Psoas muscle (tissue), 8 donors: Measurements from ENCODE around the gene ARL2BP. TPM values are rescaled to one million over a fixed set of nuclear protein-coding genes. Genes with fewer than 3 reads are reported as not detected.
"Not testable (repeated sequence)": the region's sequence is repeated elsewhere in the genome, so short reads cannot be mapped to it uniquely, and the experiment has no call there.

Experiments used
- ATAC-seq, 4 donors: fragments of 200-7000 bp; cut with Tn5 transposase; one replicate each; pipeline ENCODE4 v1.9.1; 2020; ENCODE audit warnings: moderate library complexity in 3 of 4, mild to moderate bottlenecking in 2 of 4
- DNase-seq, 2 donors: peaks; one replicate each; pipeline ENCODE4 v3.0.0-alpha.2; 2020
- H3K27ac ChIP-seq: fragments of 200-600 bp; one replicate; pipeline ENCODE4 v1.8.0; 2022
- H3K27me3 ChIP-seq, 3 donors: fragments of 200-600 bp in 1 of 3; one replicate each; pipeline versions ENCODE4 v1.6.1 to v1.8.0; 2013 to 2022; ENCODE audit warnings: low read length in 2 of 3, mild to moderate bottlenecking in 2 of 3, moderate library complexity in 1 of 3; ENCODE audit not compliant: insufficient read depth in 3 of 3
- H3K36me3 ChIP-seq, 2 donors: fragments of 200-600 bp in 1 of 2; one replicate each; pipeline versions ENCODE4 v1.6.1 to v1.8.0; 2013 to 2022; ENCODE audit warnings: low read depth in 1 of 2, mild to moderate bottlenecking in 1 of 2, moderate library complexity in 1 of 2; ENCODE audit not compliant: insufficient read depth in 1 of 2
- H3K4me1 ChIP-seq: fragments of 200-600 bp; one replicate; pipeline ENCODE4 v1.8.0; 2022
- H3K4me3 ChIP-seq: fragments of 200-600 bp; one replicate; pipeline ENCODE4 v1.8.0; 2022; ENCODE audit warnings: mild to moderate bottlenecking
- H3K9me3 ChIP-seq: fragments of 200-600 bp; one replicate; pipeline ENCODE4 v1.8.0; 2022
- WGBS, 3 donors: extraction: QIAGEN DNeasy Blood & Tissue Kit; methylation state at CpG; one replicate each; pipeline versions ENCODE4 v1.1.6 to v1.1.7; 2013; 5-methylcytosine and 5-hydroxymethylcytosine counted together
- intact Hi-C, 2 donors: fragments of 100-400 bp; cut with DNase I; formaldehyde crosslinking; loops; one replicate each; pipeline versions ENCODE4 v1.11.0 to v1.14.2; 2022
- polyA plus RNA-seq, 3 donors: library from polyadenylated mRNA; stranded (reverse); fragments of 200-250 nt; gene quantifications; one replicate each; pipeline ENCODE4 v1.2.3, GENCODE V29; 2013
- total RNA-seq, 4 donors: library from RNA; stranded (reverse); fragmentation: NEBNext Ultra II Directional in 2 of 4; extraction: Animal tissue kit (Norgen Biotek cat#: 25700) in 2 of 4; gene quantifications; one replicate each; pipeline versions ENCODE4 v1.2.1 to v1.2.4, GENCODE V29; 2021 to 2023
- TF ChIP-seq, protein P1 (sequence below): fragments of 200-600 bp; IDR thresholded peaks from one replicate; pipeline ENCODE4 v1.8.0; 2022; ENCODE audit warnings: antibody characterized with exemption
- donor health status: healthy with polysubstance abuse.
- donor health status: DM: no; HTN: no; CAD: no; lungs with moderate emphysema.
- donor health status: Bipolar disorder and iron deficiency.
- donor health status: healthy.
- donor health status: DM: yes; HTN: yes; CAD: no.
- donor health status: DM: no; HTN: no; CAD: no.
- donor health status: DM: no; HTN: no; CAD: no.
- donor health status: DM: yes; HTN: yes; CAD: no.

Gene ARL2BP
- total and polyA plus RNA-seq, 7 donors = 25.2 to 88.3 (median 39.9) TPM

DNA sequence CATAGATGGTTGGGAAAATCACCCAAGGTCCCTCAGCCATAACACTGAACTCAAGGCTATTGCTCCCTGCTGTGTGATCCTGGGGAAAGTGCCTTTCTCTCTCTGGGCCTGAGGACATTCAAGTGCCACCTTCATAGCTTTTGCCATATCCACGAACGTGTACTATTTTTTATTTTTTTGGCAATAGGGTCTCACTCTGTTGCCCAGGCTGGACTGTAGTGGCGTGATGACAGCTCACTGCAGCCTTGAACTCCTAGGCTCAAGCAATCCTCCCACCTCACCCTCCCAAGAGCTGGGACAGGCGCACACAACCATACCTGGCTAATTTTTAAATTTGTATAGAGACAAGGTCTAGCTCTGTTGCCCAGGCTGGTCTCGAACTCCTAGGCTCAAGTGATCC is 28.8 kb downstream of the ARL2BP start:
- TF ChIP-seq, protein P1, sequence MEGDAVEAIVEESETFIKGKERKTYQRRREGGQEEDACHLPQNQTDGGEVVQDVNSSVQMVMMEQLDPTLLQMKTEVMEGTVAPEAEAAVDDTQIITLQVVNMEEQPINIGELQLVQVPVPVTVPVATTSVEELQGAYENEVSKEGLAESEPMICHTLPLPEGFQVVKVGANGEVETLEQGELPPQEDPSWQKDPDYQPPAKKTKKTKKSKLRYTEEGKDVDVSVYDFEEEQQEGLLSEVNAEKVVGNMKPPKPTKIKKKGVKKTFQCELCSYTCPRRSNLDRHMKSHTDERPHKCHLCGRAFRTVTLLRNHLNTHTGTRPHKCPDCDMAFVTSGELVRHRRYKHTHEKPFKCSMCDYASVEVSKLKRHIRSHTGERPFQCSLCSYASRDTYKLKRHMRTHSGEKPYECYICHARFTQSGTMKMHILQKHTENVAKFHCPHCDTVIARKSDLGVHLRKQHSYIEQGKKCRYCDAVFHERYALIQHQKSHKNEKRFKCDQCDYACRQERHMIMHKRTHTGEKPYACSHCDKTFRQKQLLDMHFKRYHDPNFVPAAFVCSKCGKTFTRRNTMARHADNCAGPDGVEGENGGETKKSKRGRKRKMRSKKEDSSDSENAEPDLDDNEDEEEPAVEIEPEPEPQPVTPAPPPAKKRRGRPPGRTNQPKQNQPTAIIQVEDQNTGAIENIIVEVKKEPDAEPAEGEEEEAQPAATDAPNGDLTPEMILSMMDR = no peak
- no peak overlapping the region for H3K4me3 ChIP-seq
- WGBS, 3 donors = 86 to 89% (median 88%) methylated on average over 5 of the region's 5 CpGs
- DNase-seq (no peak), ATAC-seq (no peak)
- no peaks in the 10 kb centered on the region for H3K36me3 ChIP-seq
- no peaks in the 10 kb centered on the region for H3K9me3 ChIP-seq
- intact Hi-C loops = no loop called here
- H3K4me1 ChIP-seq = no peaks in the 10 kb centered on the region
- H3K27ac ChIP-seq = no peak overlapping the region
- no peaks in the 10 kb centered on the region for H3K27me3 ChIP-seq

DNA sequence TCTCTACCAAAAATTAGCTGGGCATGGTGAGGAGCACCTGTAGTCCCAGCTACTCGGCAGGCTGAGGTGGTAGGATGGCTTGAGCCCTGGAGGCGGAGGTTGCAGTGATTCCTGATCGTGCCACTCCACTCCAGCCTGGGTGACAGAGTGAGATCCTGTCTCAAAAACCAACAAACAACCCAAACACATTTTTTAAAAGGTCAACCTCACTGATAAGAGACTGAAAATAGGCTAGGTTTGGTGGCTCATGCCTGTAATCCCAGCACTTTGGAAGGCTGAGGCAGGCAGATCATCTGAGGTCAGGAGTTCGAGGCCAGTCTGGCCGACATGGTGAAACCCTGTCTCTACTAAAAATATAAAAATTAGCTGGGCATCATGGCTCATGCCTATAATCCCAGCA is 30.9 kb downstream of the ARL2BP start:
- H3K9me3 ChIP-seq, H3K27ac ChIP-seq, ATAC-seq, H3K27me3 ChIP-seq, H3K4me1 ChIP-seq, DNase-seq, intact Hi-C loops, H3K4me3 ChIP-seq, H3K36me3 ChIP-seq: not testable (repeated sequence)
- 62 to 75% (median 74%) methylated on average over 5 of the region's 5 CpGs for WGBS, 3 donors

GRCh38 chr16:57276596-57276995 is 31.5 kb downstream of the ARL2BP start:
- no peaks in the 10 kb centered on the region for H3K27me3 ChIP-seq
- DNase-seq (no peak), ATAC-seq (peak in 2 of 4 donors; percentile 33 to 45)
- no peaks in the 10 kb centered on the region for H3K4me1 ChIP-seq
- 47 to 54% (median 49%) methylated on average over 5 of the region's 5 CpGs for WGBS, 3 donors
- H3K4me3 ChIP-seq = no peak overlapping the region
- no peaks in the 10 kb centered on the region for H3K9me3 ChIP-seq
- H3K36me3 ChIP-seq = no peaks in the 10 kb centered on the region
- TF ChIP-seq, protein P1 = no peak
- no peak overlapping the region for H3K27ac ChIP-seq
- intact Hi-C loops = no loop called here

- intact Hi-C loops = no loop called here
- TF ChIP-seq, protein P1 = no peak
- 69 to 71% (median 69%) methylated on average over 1 of the region's 1 CpG for WGBS, 3 donors
Observed at GRCh38 chr16:57277586-57277985, 32.5 kb downstream of the ARL2BP start.

GRCh38 chr16:57278494-57278893 is 33.4 kb downstream of the ARL2BP start:
- TF ChIP-seq, protein P1 = no peak
- intact Hi-C loops = no loop called here
- H3K4me1 ChIP-seq = no peaks in the 10 kb centered on the region
- no peak for ATAC-seq
- no peak overlapping the region for H3K4me3 ChIP-seq
- no peak for DNase-seq
- H3K27me3 ChIP-seq = peaks cover 0 to 9% (median 0%) of the 10 kb centered on the region in 3 donors
- no peak overlapping the region for H3K27ac ChIP-seq
- 67 to 75% (median 74%) methylated on average over 4 of the region's 4 CpGs for WGBS, 3 donors
- H3K36me3 ChIP-seq = no peaks in the 10 kb centered on the region
- no peaks in the 10 kb centered on the region for H3K9me3 ChIP-seq

More at GRCh38 chr16:57277586-57277985, 32.5 kb downstream of the ARL2BP start:
- H3K9me3 ChIP-seq = no peaks in the 10 kb centered on the region
- no peak for DNase-seq
- H3K4me3 ChIP-seq = no peak overlapping the region
- no peaks in the 10 kb centered on the region for H3K4me1 ChIP-seq
- peaks cover 0 to 2% (median 0%) of the 10 kb centered on the region in 3 donors for H3K27me3 ChIP-seq
- no peak for ATAC-seq
- no peak overlapping the region for H3K27ac ChIP-seq
- H3K36me3 ChIP-seq = no peaks in the 10 kb centered on the region
